ENCODE measurements around the gene FLT3LG.

The FLT3LG gene

GRCh38 chr19:49528211-49528771 lies 54.3 kb downstream of the FLT3LG start:
- H3K9me3 ChIP-seq (replicated peaks; ENCODE audit: insufficient read depth, low read length) = no peaks in the 10 kb centered on the region
- DNase-seq = no peak
- H2AFZ ChIP-seq (ENCODE audit: low read length) = peak overlapping the region; percentile 56; the same call in 1 of the 2 replicates
- no peak for TF ChIP-seq EZH2 (optimal IDR thresholded peaks at IDR 0.05; ENCODE audit: low read depth, low read length)
- TF ChIP-seq EZH2phosphoT487 (IDR thresholded peaks at IDR 0.05; ENCODE audit: low read length) = no peak
- no peak for TF ChIP-seq CTCF (IDR thresholded peaks at IDR 0.05; ENCODE audit: low read length)
- peaks cover 72% of the 10 kb centered on the region for H3K27me3 ChIP-seq (replicated peaks; ENCODE audit: insufficient read depth, low read length)
- H3K79me2 ChIP-seq (ENCODE audit: low read length) = no peaks in the 10 kb centered on the region
- no peaks in the 10 kb centered on the region for H3K9me2 ChIP-seq (replicated peaks; ENCODE audit: insufficient read depth, low read length)
- no peak overlapping the region for H3K27ac ChIP-seq (ENCODE audit: low read length)
- H3K4me2 ChIP-seq (ENCODE audit: low read depth, low read length) = peak overlapping the region; percentile 82; the same call in 1 of the 2 replicates
- H3K4me3 ChIP-seq (ENCODE audit: low read length) = 0 out of 2 replicates have a peak overlapping the region, but pooled peaks have one; percentile 43
- no peaks in the 10 kb centered on the region for H3F3A ChIP-seq (ENCODE audit: insufficient read depth, low read length)
- H3K4me1 ChIP-seq (ENCODE audit: low read length) = 0 out of 2 replicates have a peak, but pooled peaks cover 6% of the 10 kb centered on the region
- H3K36me3 ChIP-seq (replicated peaks; ENCODE audit: insufficient read depth, low read length) = no peaks in the 10 kb centered on the region
- H3K9ac ChIP-seq (ENCODE audit: low read length) = no peak overlapping the region
- no peaks in the 10 kb centered on the region for H4K20me1 ChIP-seq (ENCODE audit: insufficient read depth, low read length)

- no peak for DNase-seq
- peaks cover 21% of the 10 kb centered on the region for H3K4me1 ChIP-seq (ENCODE audit: low read length)
- H3K9ac ChIP-seq (ENCODE audit: low read length) = no peak overlapping the region
- H3K4me2 ChIP-seq (ENCODE audit: low read depth, low read length) = no peak overlapping the region
- H3K27me3 ChIP-seq (replicated peaks; ENCODE audit: insufficient read depth, low read length) = peaks cover 68% of the 10 kb centered on the region
- H4K20me1 ChIP-seq (ENCODE audit: insufficient read depth, low read length) = no peaks in the 10 kb centered on the region
- no peak overlapping the region for H3K27ac ChIP-seq (ENCODE audit: low read length)
- no peak overlapping the region for H2AFZ ChIP-seq (ENCODE audit: low read length)
- no peaks in the 10 kb centered on the region for H3K79me2 ChIP-seq (ENCODE audit: low read length)
- no peaks in the 10 kb centered on the region for H3K36me3 ChIP-seq (replicated peaks; ENCODE audit: insufficient read depth, low read length)
- TF ChIP-seq CTCF (IDR thresholded peaks at IDR 0.05; ENCODE audit: low read length) = no peak
- 0 out of 2 replicates have a peak, but pooled peaks cover 12% of the 10 kb centered on the region for H3F3A ChIP-seq (ENCODE audit: insufficient read depth, low read length)
- H3K9me2 ChIP-seq (replicated peaks; ENCODE audit: insufficient read depth, low read length) = no peaks in the 10 kb centered on the region
- H3K9me3 ChIP-seq (replicated peaks; ENCODE audit: insufficient read depth, low read length) = no peaks in the 10 kb centered on the region
- H3K4me3 ChIP-seq (ENCODE audit: low read length) = no peak overlapping the region
Measured at GRCh38 chr19:49530708-49531107, 56.7 kb downstream of the FLT3LG start.

- Histone ChIP-seq H3K79me2 (ENCODE audit: low read length) (no peaks in the 10 kb centered on the region), H3K27ac (ENCODE audit: low read length) (no peak overlapping the region)
Measured at GRCh38 chr19:49533551-49534488, 59.8 kb downstream of the FLT3LG start.

More at GRCh38 chr19:49533551-49534488, 59.8 kb downstream of the FLT3LG start:
- peaks cover 17% of the 10 kb centered on the region for H3K4me1 ChIP-seq (ENCODE audit: low read length)
- peak overlapping the region; percentile 73 for H3K4me3 ChIP-seq (ENCODE audit: low read length)
- H4K20me1 ChIP-seq (ENCODE audit: insufficient read depth, low read length) = no peaks in the 10 kb centered on the region
- H3F3A ChIP-seq (ENCODE audit: insufficient read depth, low read length) = 0 out of 2 replicates have a peak, but pooled peaks cover 12% of the 10 kb centered on the region
- H3K9ac ChIP-seq (ENCODE audit: low read length) = no peak overlapping the region
- H3K27me3 ChIP-seq (replicated peaks; ENCODE audit: insufficient read depth, low read length) = peaks cover 53% of the 10 kb centered on the region
- H3K36me3 ChIP-seq (replicated peaks; ENCODE audit: insufficient read depth, low read length) = no peaks in the 10 kb centered on the region
- TF ChIP-seq CTCF (IDR thresholded peaks at IDR 0.05; ENCODE audit: low read length) (peak; percentile 40), EZH2phosphoT487 (IDR thresholded peaks at IDR 0.05; ENCODE audit: low read length) (no peak)
- no peaks in the 10 kb centered on the region for H3K9me2 ChIP-seq (replicated peaks; ENCODE audit: insufficient read depth, low read length)
- peak overlapping the region; percentile 78 for H2AFZ ChIP-seq (ENCODE audit: low read length)
- H3K4me2 ChIP-seq (ENCODE audit: low read depth, low read length) = peak overlapping the region; percentile 85
- no peaks in the 10 kb centered on the region for H3K9me3 ChIP-seq (replicated peaks; ENCODE audit: insufficient read depth, low read length)
- DNase-seq = peak; percentile 73
